Measurements from ENCODE around the gene ZNF280A. TPM values are rescaled to one million over a fixed set of nuclear protein-coding genes. Genes with fewer than 3 reads are reported as not detected.

Gene ZNF280A
- total RNA-seq, 1 experiment from 2014 or later = 2.7 TPM

GRCh38 chr22:22556578-22556977 lies 36.5 kb upstream of the ZNF280A start:
- no TSS peak for BruUV-seq (replicated peaks)
- H3K9me3 ChIP-seq = no peaks in the 10 kb centered on the region
- H3K27me3 ChIP-seq (replicated peaks; ENCODE audit: control insufficient read depth, insufficient read depth, low read length) = no peaks in the 10 kb centered on the region
- H3K4me1 ChIP-seq = no peaks in the 10 kb centered on the region
- H3K27ac Mint-ChIP-seq (ENCODE audit: unreplicated experiment) = no peak overlapping the region
- H3K36me3 Mint-ChIP-seq (ENCODE audit: insufficient read depth, unreplicated experiment) = no peaks in the 10 kb centered on the region
- H3K36me3 ChIP-seq (ENCODE audit: control insufficient read depth, insufficient read depth, low read length) = no peaks in the 10 kb centered on the region
- H3K9me3 Mint-ChIP-seq (ENCODE audit: unreplicated experiment) = no peaks in the 10 kb centered on the region
- CTCF ChIA-PET = no interaction called here
- intact Hi-C loops (cut with micrococcal nuclease; ENCODE audit: unreplicated experiment) = no loop called here
- H3K4me3 Mint-ChIP-seq (ENCODE audit: unreplicated experiment) = no peak overlapping the region
- no peak for TF ChIP-seq CTCF (IDR thresholded peaks at IDR 0.05; ENCODE audit: insufficient read depth in 1 of 2, low read depth in 1 of 2, low read length in 1 of 2, severe bottlenecking in 1 of 2, unreplicated experiment in 1 of 2)
- DNase-seq = no peak
- no peaks in the 10 kb centered on the region for H3K4me1 Mint-ChIP-seq (ENCODE audit: low read depth, unreplicated experiment)
- no peak overlapping the region for H3K4me3 ChIP-seq (ENCODE audit: low read depth, low read length)
- POLR2A ChIA-PET = no interaction called here
- H3K27me3 Mint-ChIP-seq (ENCODE audit: insufficient read depth, unreplicated experiment) = peaks cover 4% of the 10 kb centered on the region

GRCh38 chr22:22555596-22555995 lies 35.5 kb upstream of the ZNF280A start:
- Histone ChIP-seq H3K27me3 (replicated peaks; ENCODE audit: control insufficient read depth, insufficient read depth, low read length) (no peaks in the 10 kb centered on the region), H3K9me3 (no peaks in the 10 kb centered on the region), H3K36me3 (ENCODE audit: control insufficient read depth, insufficient read depth, low read length) (no peaks in the 10 kb centered on the region), H3K4me1 (no peaks in the 10 kb centered on the region), H3K4me3 (ENCODE audit: low read depth, low read length) (no peak overlapping the region)
- Mint-ChIP-seq H3K27me3 (ENCODE audit: insufficient read depth, unreplicated experiment) (peaks cover 4% of the 10 kb centered on the region), H3K36me3 (ENCODE audit: insufficient read depth, unreplicated experiment) (no peaks in the 10 kb centered on the region), H3K4me1 (ENCODE audit: low read depth, unreplicated experiment) (no peaks in the 10 kb centered on the region), H3K4me3 (ENCODE audit: unreplicated experiment) (no peak overlapping the region), H3K27ac (ENCODE audit: unreplicated experiment) (no peak overlapping the region), H3K9me3 (ENCODE audit: unreplicated experiment) (no peaks in the 10 kb centered on the region)
- no peak for TF ChIP-seq CTCF (IDR thresholded peaks at IDR 0.05; ENCODE audit: insufficient read depth in 1 of 2, low read depth in 1 of 2, low read length in 1 of 2, severe bottlenecking in 1 of 2, unreplicated experiment in 1 of 2)
- CTCF ChIA-PET = interaction anchor here (0.7 kb wide), 1 partner anchor 100 kb away, joined by 5 read pairs; no protein-coding TSS in a partner anchor
- POLR2A ChIA-PET = no interaction called here
- no TSS peak for BruUV-seq (replicated peaks)
- DNase-seq = no peak
- intact Hi-C loops (cut with micrococcal nuclease; ENCODE audit: unreplicated experiment) = no loop called here

GRCh38 chr22:22554587-22555284 lies 34.7 kb upstream of the ZNF280A start:
- no peaks in the 10 kb centered on the region for H3K27me3 Mint-ChIP-seq (ENCODE audit: insufficient read depth, unreplicated experiment)
- CTCF ChIA-PET = interaction anchor here (1.0 kb wide), 1 partner anchor 91 kb away, joined by 3 read pairs; no protein-coding TSS in a partner anchor

More at GRCh38 chr22:22554587-22555284, 34.7 kb upstream of the ZNF280A start:
- H3K4me1 ChIP-seq = no peaks in the 10 kb centered on the region
- H3K36me3 ChIP-seq (ENCODE audit: control insufficient read depth, insufficient read depth, low read length) = no peaks in the 10 kb centered on the region
- DNase-seq = no peak
- Mint-ChIP-seq H3K9me3 (ENCODE audit: unreplicated experiment) (no peaks in the 10 kb centered on the region), H3K4me3 (ENCODE audit: unreplicated experiment) (no peak overlapping the region), H3K4me1 (ENCODE audit: low read depth, unreplicated experiment) (no peaks in the 10 kb centered on the region), H3K27ac (ENCODE audit: unreplicated experiment) (no peak overlapping the region), H3K36me3 (ENCODE audit: insufficient read depth, unreplicated experiment) (no peaks in the 10 kb centered on the region)
- H3K9me3 ChIP-seq = no peaks in the 10 kb centered on the region
- no peaks in the 10 kb centered on the region for H3K27me3 ChIP-seq (replicated peaks; ENCODE audit: control insufficient read depth, insufficient read depth, low read length)
- TF ChIP-seq CTCF (IDR thresholded peaks at IDR 0.05; ENCODE audit: insufficient read depth in 1 of 2, low read depth in 1 of 2, low read length in 1 of 2, severe bottlenecking in 1 of 2, unreplicated experiment in 1 of 2) = no peak
- POLR2A ChIA-PET = no interaction called here
- H3K4me3 ChIP-seq (ENCODE audit: low read depth, low read length) = no peak overlapping the region
- intact Hi-C loops (cut with micrococcal nuclease; ENCODE audit: unreplicated experiment) = loop anchor here (5.0 kb wide), 1 partner anchor 92 kb away; no protein-coding TSS in a partner anchor
- BruUV-seq (replicated peaks) = no TSS peak
